ENCODE results near the gene CENPU. TPM values are rescaled to one million over a fixed set of nuclear protein-coding genes. Genes with fewer than 3 reads are reported as not detected.

The CENPU gene
- total and polyA plus RNA-seq, 2 of the 13 experiments (the other 11 are each of a cell fraction or from before 2014, with no cell fraction given), result 11.7 to 35.8 TPM

DNA sequence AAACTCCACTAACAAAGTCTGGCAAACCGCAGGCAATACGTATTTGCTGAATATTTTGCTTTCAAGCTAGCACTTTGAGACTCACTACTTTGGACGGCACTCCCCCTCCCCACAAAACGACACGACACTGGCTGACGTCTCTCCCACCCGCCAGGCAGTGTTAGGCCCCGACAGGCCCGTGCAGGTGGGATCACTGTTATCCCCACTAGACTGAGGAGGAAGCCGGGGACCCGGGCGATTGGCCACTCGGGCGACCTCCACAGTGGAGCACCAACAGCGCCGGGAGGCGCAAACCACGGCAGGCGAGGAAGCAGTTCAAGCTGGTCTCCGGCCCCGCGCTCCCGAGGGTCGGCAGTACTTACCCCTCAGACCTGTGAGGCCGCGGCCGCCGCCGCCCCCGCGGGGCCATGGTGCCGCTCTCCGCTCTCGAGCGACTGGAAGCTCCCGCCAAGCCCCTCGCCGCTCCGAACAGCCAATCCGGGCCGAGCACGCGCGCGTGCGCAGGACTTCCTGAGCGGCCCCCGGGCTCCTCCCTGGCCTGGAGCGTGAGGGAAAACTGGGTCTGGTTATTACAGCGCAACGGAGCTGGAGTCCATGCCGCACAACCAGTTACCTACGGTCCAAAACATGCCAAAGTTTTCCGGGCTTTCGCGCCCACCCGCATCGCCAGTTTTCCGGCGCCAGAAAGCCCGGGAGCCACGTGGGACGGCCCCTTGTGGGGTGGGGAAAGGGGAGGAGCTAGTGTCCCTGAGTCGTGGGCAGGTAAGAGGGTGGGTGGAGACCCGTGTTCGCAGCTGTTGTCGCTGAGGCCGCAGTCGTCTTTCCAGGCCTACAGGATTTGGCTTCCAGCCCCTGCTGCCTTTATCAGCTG is at the start of gene CENPU (continued):
- TF ChIP-seq, protein P1, sequence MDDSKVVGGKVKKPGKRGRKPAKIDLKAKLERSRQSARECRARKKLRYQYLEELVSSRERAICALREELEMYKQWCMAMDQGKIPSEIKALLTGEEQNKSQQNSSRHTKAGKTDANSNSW (CRISPR knock-in tag; IDR thresholded peaks at IDR 0.05; ENCODE audit: borderline replicate concordance), result peak; percentile 61; the same call in 1 of the 2 replicates
- TF ChIP-seq, protein P2, sequence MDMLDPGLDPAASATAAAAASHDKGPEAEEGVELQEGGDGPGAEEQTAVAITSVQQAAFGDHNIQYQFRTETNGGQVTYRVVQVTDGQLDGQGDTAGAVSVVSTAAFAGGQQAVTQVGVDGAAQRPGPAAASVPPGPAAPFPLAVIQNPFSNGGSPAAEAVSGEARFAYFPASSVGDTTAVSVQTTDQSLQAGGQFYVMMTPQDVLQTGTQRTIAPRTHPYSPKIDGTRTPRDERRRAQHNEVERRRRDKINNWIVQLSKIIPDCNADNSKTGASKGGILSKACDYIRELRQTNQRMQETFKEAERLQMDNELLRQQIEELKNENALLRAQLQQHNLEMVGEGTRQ (IDR thresholded peaks at IDR 0.05; ENCODE audit: low read depth, low read length), result peak; percentile 37
- TF ChIP-seq, protein P2 (CRISPR knock-in tag; IDR thresholded peaks at IDR 0.05; ENCODE audit: borderline replicate concordance), result peak; percentile 88
- TF ChIP-seq ZNF777 (CRISPR knock-in tag; IDR thresholded peaks at IDR 0.05), result peak; percentile 85
- TF ChIP-seq SIN3A (IDR thresholded peaks at IDR 0.05; ENCODE audit: borderline replicate concordance, low read depth, low read length), result peak; percentile 83; the same call in 1 of the 2 replicates
- TF ChIP-seq KMT2A (CRISPR knock-in tag; IDR thresholded peaks at IDR 0.05), result peak; percentile 95; the same call in 1 of the 2 replicates
- TF ChIP-seq NFYC (CRISPR knock-in tag; IDR thresholded peaks at IDR 0.05), result peak; percentile 91
- TF ChIP-seq MED13 (CRISPR knock-in tag; IDR thresholded peaks at IDR 0.05), result peak; percentile 94
- peak; percentile 95 for TF ChIP-seq ZNF563 (CRISPR knock-in tag; IDR thresholded peaks at IDR 0.05)
- peak; percentile 98 for TF ChIP-seq ZNF501 (CRISPR knock-in tag; IDR thresholded peaks at IDR 0.05)
- TF ChIP-seq ZNF7 (CRISPR knock-in tag; IDR thresholded peaks at IDR 0.05), result no peak
- TF ChIP-seq NR3C1 (CRISPR knock-in tag; IDR thresholded peaks at IDR 0.05), result no peak
- TF ChIP-seq, protein P3, sequence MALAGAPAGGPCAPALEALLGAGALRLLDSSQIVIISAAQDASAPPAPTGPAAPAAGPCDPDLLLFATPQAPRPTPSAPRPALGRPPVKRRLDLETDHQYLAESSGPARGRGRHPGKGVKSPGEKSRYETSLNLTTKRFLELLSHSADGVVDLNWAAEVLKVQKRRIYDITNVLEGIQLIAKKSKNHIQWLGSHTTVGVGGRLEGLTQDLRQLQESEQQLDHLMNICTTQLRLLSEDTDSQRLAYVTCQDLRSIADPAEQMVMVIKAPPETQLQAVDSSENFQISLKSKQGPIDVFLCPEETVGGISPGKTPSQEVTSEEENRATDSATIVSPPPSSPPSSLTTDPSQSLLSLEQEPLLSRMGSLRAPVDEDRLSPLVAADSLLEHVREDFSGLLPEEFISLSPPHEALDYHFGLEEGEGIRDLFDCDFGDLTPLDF (CRISPR knock-in tag; IDR thresholded peaks at IDR 0.05), result peak; percentile 99
- no peak for TF ChIP-seq EZH2 (conservative IDR thresholded peaks at IDR 0.05; ENCODE audit: low read depth, low read length)
- no peak for TF ChIP-seq KDM1A (CRISPR knock-in tag; IDR thresholded peaks at IDR 0.05)
- peak; percentile 97 for TF ChIP-seq ZSCAN21 (CRISPR knock-in tag; IDR thresholded peaks at IDR 0.05; ENCODE audit: borderline replicate concordance)
- TF ChIP-seq JDP2 (CRISPR knock-in tag; IDR thresholded peaks at IDR 0.05; ENCODE audit: borderline replicate concordance), result no peak; the same call in 1 of the 2 replicates
- TF ChIP-seq SMC3 (IDR thresholded peaks at IDR 0.05; ENCODE audit: low read length), result no peak
- TF ChIP-seq, protein P4, sequence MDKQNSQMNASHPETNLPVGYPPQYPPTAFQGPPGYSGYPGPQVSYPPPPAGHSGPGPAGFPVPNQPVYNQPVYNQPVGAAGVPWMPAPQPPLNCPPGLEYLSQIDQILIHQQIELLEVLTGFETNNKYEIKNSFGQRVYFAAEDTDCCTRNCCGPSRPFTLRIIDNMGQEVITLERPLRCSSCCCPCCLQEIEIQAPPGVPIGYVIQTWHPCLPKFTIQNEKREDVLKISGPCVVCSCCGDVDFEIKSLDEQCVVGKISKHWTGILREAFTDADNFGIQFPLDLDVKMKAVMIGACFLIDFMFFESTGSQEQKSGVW (CRISPR knock-in tag; IDR thresholded peaks at IDR 0.05; ENCODE audit: borderline replicate concordance), result no peak
- TF ChIP-seq ZBTB20 (CRISPR knock-in tag; IDR thresholded peaks at IDR 0.05; ENCODE audit: borderline replicate concordance, low read depth), result peak; percentile 98
- peak; percentile 96; the same call in 1 of the 2 replicates for TF ChIP-seq ZNF383 (CRISPR knock-in tag; IDR thresholded peaks at IDR 0.05; ENCODE audit: borderline replicate concordance)
- TF ChIP-seq FIP1L1 (IDR thresholded peaks at IDR 0.05; ENCODE audit: borderline replicate concordance, insufficient read depth, low read depth, low read length), result peak; percentile 81; the same call in 1 of the 2 replicates
- TF ChIP-seq, protein P5, sequence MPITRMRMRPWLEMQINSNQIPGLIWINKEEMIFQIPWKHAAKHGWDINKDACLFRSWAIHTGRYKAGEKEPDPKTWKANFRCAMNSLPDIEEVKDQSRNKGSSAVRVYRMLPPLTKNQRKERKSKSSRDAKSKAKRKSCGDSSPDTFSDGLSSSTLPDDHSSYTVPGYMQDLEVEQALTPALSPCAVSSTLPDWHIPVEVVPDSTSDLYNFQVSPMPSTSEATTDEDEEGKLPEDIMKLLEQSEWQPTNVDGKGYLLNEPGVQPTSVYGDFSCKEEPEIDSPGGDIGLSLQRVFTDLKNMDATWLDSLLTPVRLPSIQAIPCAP (CRISPR knock-in tag; IDR thresholded peaks at IDR 0.05; ENCODE audit: low read depth), result 0 out of 2 replicates have a peak, but pooled peaks have one; percentile 25
- TF ChIP-seq POLR2AphosphoS2 (IDR thresholded peaks at IDR 0.05; ENCODE audit: low read depth, low read length), result no peak
- peak; percentile 93 for TF ChIP-seq ZBTB3 (CRISPR knock-in tag; IDR thresholded peaks at IDR 0.05; ENCODE audit: borderline replicate concordance, low read depth)
